Neuron (in vitro differentiated cells): ENCODE measurements around the gene ATP8A2.
"Not testable (repeated sequence)": the region's sequence is repeated elsewhere in the genome, so short reads cannot be mapped to it uniquely, and the experiment has no call there.

Experiments
- H2AFZ ChIP-seq: one replicate; pipeline ENCODE4 v1.6.1; 2013; ENCODE audit warnings: low read depth, mild to moderate bottlenecking, inconsistent platforms, low read length, moderate library complexity
- H3K27me3 ChIP-seq: one replicate; pipeline ENCODE4 v1.6.1; 2013; ENCODE audit warnings: low read length; ENCODE audit not compliant: insufficient read depth
- H3K36me3 ChIP-seq: one replicate; pipeline ENCODE4 v1.6.1; 2013; ENCODE audit warnings: low read length; ENCODE audit not compliant: insufficient read depth
- H3K4me1 ChIP-seq: one replicate; pipeline ENCODE4 v1.6.1; 2013; ENCODE audit warnings: low read length; ENCODE audit not compliant: insufficient read depth
- H3K4me3 ChIP-seq: 2 replicates; pipeline ENCODE4 v1.5.1; 2013; ENCODE audit warnings: mild to moderate bottlenecking, low read length, moderate library complexity
- H3K9me3 ChIP-seq: one replicate; pipeline ENCODE4 v1.6.1; 2013; ENCODE audit warnings: low read length

The ATP8A2 gene

GRCh38 chr13:25371875-25372283 lies at the start of gene ATP8A2:
Gene ATP8A2, plus strand, starts transcription at chr13:25371974. Its CDS starts 239 bp downstream, at chr13:25372213.
- Histone ChIP-seq H3K4me1 (peaks cover 3% of the 10 kb centered on the region), H3K4me3 (peak within 1 kb of the TSS; percentile 39), H3K36me3 (no peaks in the 10 kb centered on the region), H3K9me3 (no peaks in the 10 kb centered on the region), H3K27me3 (peaks cover 56% of the 10 kb centered on the region), H2AFZ (peak within 1 kb of the TSS; percentile 68)

- H3K4me1 ChIP-seq: no peaks in the 10 kb centered on the region
- peaks cover 72% of the 10 kb centered on the region for H3K36me3 ChIP-seq
- H3K9me3 ChIP-seq: no peaks in the 10 kb centered on the region
- H3K4me3 ChIP-seq: no peak overlapping the region
- H3K27me3 ChIP-seq: no peaks in the 10 kb centered on the region
- no peak overlapping the region for H2AFZ ChIP-seq
Observed at GRCh38 chr13:25324100-25324499, 47.7 kb upstream of the ATP8A2 start.

GRCh38 chr13:25329706-25330105 lies 42.1 kb upstream of the ATP8A2 start:
- Histone ChIP-seq H3K36me3 (peaks cover 83% of the 10 kb centered on the region), H3K4me1 (no peaks in the 10 kb centered on the region), H3K27me3 (no peaks in the 10 kb centered on the region), H2AFZ (no peak overlapping the region), H3K4me3 (no peak overlapping the region), H3K9me3 (no peaks in the 10 kb centered on the region)

GRCh38 chr13:25330541-25330940 lies 41.2 kb upstream of the ATP8A2 start:
- peaks cover 77% of the 10 kb centered on the region for H3K36me3 ChIP-seq

GRCh38 chr13:25335856-25336255 lies 35.9 kb upstream of the ATP8A2 start:
- Histone ChIP-seq H3K36me3 (peaks cover 69% of the 10 kb centered on the region), H3K4me1 (no peaks in the 10 kb centered on the region), H2AFZ (no peak overlapping the region), H3K4me3 (no peak overlapping the region), H3K9me3 (no peaks in the 10 kb centered on the region), H3K27me3 (no peaks in the 10 kb centered on the region)

More at GRCh38 chr13:25330541-25330940, 41.2 kb upstream of the ATP8A2 start:
- Histone ChIP-seq H3K9me3 (no peaks in the 10 kb centered on the region), H3K27me3 (no peaks in the 10 kb centered on the region), H2AFZ (no peak overlapping the region), H3K4me3 (no peak overlapping the region), H3K4me1 (no peaks in the 10 kb centered on the region)

- H3K36me3 ChIP-seq: peaks cover 5% of the 10 kb centered on the region
- H3K27me3 ChIP-seq: no peaks in the 10 kb centered on the region
- H3K4me3 ChIP-seq: no peak overlapping the region
- no peak overlapping the region for H2AFZ ChIP-seq
- no peaks in the 10 kb centered on the region for H3K4me1 ChIP-seq
- H3K9me3 ChIP-seq: no peaks in the 10 kb centered on the region
Observed at GRCh38 chr13:25345576-25345975, 26.2 kb upstream of the ATP8A2 start.

GRCh38 chr13:25347151-25347550 lies 24.6 kb upstream of the ATP8A2 start:
- no peaks in the 10 kb centered on the region for H3K27me3 ChIP-seq
- no peak overlapping the region for H2AFZ ChIP-seq
- no peaks in the 10 kb centered on the region for H3K4me1 ChIP-seq
- no peaks in the 10 kb centered on the region for H3K9me3 ChIP-seq
- H3K36me3 ChIP-seq: no peaks in the 10 kb centered on the region
- H3K4me3 ChIP-seq: no peak overlapping the region

- no peaks in the 10 kb centered on the region for H3K9me3 ChIP-seq
- H3K4me1 ChIP-seq: no peaks in the 10 kb centered on the region
- H3K4me3 ChIP-seq: no peak overlapping the region
- H3K36me3 ChIP-seq: no peaks in the 10 kb centered on the region
- no peak overlapping the region for H2AFZ ChIP-seq
- no peaks in the 10 kb centered on the region for H3K27me3 ChIP-seq
Observed at GRCh38 chr13:25351404-25351803, 20.4 kb upstream of the ATP8A2 start.

GRCh38 chr13:25352230-25352629 lies 19.5 kb upstream of the ATP8A2 start:
- no peaks in the 10 kb centered on the region for H3K27me3 ChIP-seq
- H3K4me1 ChIP-seq: no peaks in the 10 kb centered on the region
- H2AFZ ChIP-seq: no peak overlapping the region
- H3K36me3 ChIP-seq: no peaks in the 10 kb centered on the region
- no peaks in the 10 kb centered on the region for H3K9me3 ChIP-seq
- no peak overlapping the region for H3K4me3 ChIP-seq

- Histone ChIP-seq H3K4me3 (no peak overlapping the region), H3K9me3 (no peaks in the 10 kb centered on the region), H3K36me3 (no peaks in the 10 kb centered on the region), H2AFZ (no peak overlapping the region), H3K4me1 (no peaks in the 10 kb centered on the region), H3K27me3 (no peaks in the 10 kb centered on the region)
Observed at GRCh38 chr13:25352806-25353205, 19.0 kb upstream of the ATP8A2 start.

- Histone ChIP-seq H3K9me3 (no peaks in the 10 kb centered on the region), H3K36me3 (no peaks in the 10 kb centered on the region), H3K27me3 (no peaks in the 10 kb centered on the region), H3K4me3 (no peak overlapping the region), H2AFZ (no peak overlapping the region), H3K4me1 (no peaks in the 10 kb centered on the region)
Observed at GRCh38 chr13:25353344-25353743, 18.4 kb upstream of the ATP8A2 start.

GRCh38 chr13:25354377-25354776 lies 17.4 kb upstream of the ATP8A2 start:
- Histone ChIP-seq H3K27me3 (no peaks in the 10 kb centered on the region), H3K4me3 (no peak overlapping the region), H3K9me3 (no peaks in the 10 kb centered on the region), H2AFZ (no peak overlapping the region), H3K36me3 (no peaks in the 10 kb centered on the region), H3K4me1 (no peaks in the 10 kb centered on the region)

GRCh38 chr13:25360443-25360842 lies 11.3 kb upstream of the ATP8A2 start:
- not testable (repeated sequence) for H3K4me3 ChIP-seq, H3K9me3 ChIP-seq, H3K4me1 ChIP-seq, H3K36me3 ChIP-seq, H2AFZ ChIP-seq, H3K27me3 ChIP-seq

GRCh38 chr13:25365720-25366235 lies 6.0 kb upstream of the ATP8A2 start:
- Histone ChIP-seq H3K4me3 (no peak overlapping the region), H3K9me3 (no peaks in the 10 kb centered on the region), H3K4me1 (no peaks in the 10 kb centered on the region), H2AFZ (no peak overlapping the region), H3K36me3 (no peaks in the 10 kb centered on the region), H3K27me3 (peaks cover 17% of the 10 kb centered on the region)
